NCI-H82 treated with DMSO at 0.1 percent for 48 hours (cell line): ENCODE measurements around the gene FAF1.

ENCODE experiments used
- DNase-seq: peaks from one replicate; lab custom pipeline; 2025; ENCODE audit not compliant: unreplicated experiment; lab: John Stamatoyannopoulos, UW

The FAF1 gene

DNA sequence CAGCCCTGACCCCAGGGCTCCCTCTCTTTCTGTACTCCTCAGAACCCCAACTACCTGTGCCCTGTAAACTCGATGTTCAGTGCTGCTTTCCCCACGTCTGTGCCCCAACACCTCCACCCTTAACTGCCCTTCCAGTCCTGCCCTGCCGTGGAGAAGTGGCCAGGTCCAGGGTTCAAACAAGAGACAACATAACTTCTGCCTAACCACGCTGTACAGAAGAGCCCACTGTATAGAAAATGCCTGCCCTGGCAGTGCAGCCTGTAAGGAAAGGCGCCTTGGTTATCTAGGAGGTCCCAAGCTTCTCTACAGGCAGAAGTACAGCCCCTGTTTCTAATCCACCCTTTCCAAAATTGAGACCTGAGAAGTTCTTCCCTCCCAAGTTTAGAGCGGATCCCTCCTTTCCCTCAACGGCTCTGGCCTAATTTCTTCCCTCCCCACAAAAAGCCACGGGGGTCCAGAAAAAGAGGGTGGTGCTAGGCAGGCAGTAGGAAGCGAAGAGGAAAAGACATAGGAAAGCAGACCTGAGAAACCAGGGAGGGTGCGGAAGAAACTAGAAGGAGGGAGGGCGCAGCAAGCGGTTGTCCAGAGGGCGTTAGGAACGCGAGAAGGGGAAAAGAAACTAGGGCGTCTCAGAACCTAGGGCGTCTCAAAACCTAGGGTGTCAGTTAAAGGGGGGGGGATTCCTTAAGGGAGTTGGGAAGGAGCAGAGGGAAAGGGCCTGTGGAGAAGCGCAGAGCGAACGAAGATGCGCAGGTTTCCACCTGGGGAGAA lies 540.0 kb downstream of the FAF1 start:
- DNase-seq, result no peak

DNA sequence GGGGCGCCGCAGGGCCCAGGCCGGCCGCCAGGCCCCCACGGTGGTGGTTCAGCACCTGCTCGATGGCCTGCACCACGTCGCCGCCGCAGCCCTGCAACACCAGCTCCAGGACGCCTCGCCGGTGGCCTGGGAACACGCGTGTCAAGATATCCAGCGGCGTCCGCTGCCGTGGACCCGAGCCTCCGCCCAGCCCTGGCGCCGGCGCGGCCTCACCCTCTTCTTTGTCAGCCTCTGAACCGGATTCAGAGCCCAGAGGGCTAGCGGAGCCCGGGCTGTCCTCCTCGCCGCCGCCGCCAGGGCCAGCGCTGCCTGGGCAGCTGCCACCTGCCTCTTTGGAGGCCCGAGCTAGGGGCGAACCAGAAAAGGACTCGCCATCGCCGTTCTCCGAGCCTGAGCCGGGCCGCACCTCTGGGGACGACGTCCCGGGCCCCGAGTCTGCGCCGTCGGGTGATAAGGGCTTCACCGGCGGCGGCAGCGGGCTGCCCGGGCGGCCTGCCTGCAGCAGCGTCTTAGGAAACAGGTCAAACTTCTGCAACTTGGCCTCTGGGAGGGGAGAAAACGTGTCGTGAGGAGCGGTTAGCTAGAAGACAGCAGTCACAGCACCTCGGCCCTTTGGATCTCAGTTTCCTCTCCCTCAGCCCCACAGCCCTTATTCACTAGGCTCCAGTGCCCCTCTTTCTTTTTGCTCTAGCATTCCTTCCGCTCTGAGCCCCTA lies 540.7 kb downstream of the FAF1 start:
- no peak for DNase-seq

DNA sequence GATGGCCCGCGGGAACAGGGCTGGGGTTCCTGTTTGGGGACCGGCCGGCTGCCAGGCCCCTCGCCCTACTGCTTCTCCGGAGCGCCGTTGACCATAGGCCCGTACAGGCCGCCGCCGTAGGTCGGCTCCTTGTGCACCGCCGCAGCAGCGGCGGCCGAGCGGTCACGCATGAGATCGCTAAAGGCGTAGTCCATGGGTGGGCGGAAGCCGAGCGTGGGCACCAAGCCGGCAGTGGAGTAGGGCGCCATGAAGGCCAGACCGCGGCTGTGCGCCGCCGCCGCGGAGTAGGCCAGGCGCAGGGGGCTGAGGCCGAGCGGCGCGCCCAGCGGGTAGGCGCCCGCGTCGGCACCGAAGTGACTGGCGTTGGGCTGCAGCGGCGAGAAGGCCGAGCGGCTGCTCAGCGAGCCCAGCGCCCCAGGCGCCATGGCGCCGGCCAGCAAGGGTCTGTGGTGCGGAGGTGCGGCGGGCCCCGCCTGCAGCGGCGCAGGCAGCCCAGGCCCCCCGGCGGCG lies 541.4 kb downstream of the FAF1 start:
- no peak for DNase-seq

DNA sequence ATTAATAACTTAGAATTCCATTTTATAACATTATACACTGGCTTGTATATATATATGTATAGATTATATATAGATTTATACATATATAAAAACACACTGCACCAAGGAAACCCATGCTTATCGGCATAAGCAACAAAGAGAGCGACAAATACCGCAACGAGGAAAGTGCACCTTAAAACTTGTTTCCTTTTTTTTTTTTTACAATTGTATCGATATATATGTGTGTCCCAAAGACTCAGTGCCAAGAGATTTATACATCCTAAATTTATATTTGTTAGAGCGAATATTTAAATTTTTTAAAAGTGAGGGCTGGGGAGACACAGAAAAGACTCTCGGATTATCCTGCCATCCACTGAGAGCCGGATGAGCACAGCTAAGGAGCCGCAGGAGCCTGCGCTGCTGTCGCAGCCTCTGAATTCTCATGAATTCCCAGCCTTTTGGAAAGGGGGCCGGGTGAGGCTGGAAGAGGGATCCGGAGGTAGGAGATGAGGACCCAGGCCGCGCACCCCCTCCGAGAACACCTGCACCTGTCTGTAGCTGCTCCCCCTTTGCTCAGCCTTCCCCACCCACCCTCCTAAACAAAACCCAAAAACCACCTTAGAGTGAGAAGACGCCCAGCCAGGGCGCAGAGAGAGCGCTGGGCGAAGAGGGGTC lies 542.0 kb downstream of the FAF1 start:
- DNase-seq, result no peak

DNA sequence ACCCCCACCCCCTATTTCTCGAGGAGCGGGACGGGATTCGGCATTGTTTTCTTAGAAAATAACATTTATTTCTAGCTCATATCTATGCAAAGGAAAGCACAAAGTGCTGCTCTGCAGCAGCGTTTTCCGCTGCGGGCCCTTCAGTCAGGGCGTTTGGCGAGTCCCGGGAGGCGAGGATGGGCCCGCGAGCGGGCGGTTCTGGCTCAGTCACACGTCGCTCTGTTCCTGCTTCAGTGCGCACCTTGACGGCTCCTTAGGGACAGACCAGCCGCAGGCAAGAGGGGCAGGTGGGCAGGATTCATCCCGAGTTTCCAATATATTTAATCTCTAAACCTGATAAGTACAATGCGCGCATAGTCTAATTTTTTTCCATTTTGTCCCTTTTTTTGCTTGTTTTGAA lies 542.6 kb downstream of the FAF1 start:
- no peak for DNase-seq

DNA sequence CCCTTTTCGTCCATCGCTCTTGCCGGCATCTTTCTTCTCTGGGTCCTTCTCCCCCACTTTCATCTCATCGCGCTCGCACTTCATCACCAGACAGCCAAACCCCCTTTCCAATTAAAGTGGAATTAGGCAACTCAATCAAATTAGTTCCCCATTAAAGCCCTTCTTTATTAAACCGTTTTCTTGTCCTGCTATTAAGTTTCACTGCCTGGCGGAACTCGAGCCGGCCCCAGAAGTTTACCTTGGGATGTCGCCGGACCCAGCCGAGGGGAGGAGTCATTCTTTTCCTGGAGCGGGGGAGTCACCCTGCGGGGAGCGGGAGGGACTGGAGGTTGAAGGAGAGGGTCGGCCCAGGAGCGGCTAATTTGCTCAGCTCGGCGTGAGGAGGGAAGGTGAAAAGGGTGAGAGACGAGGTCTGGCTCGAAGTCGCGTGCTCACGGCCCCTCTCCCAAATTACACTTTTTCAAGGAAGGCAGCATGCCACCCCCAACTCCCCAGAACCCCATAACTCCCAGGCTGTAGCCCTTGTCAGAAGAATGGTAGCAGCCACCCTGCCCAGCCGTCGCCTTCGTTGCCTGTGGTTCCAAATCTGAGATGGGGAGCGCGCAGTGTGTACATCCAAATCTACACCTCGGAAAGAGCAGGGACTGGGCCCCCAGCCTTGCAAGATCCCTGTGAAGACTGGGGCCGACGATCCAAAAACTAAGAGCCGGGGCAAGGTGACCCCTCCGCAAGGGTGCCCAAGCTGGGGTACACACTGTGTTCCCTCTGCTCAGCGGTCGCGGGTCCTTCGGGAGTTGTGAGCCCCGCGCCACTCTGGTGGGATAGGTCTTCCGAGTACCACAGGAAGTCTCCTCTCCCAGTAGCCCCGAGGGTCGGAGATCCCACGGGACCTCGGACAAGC lies 543.3 kb downstream of the FAF1 start:
- no peak for DNase-seq

DNA sequence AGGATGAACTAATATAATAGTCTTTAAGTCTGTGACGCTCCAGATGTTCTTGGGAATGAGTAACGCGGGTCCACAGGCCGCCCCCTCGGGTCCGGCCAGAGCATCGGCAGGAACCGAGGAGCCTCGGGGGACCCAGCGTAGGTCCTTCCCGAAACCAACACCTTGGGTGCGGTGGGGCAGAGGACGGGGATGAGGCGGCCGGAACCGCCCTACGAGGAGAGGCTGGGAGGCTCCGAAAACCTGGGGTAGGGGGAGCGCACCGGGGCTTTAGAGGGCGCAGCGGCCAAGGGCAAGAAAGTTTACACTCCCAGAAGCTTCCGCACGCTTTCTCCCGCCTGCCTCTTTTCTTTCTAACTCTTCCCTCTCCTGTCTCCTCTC lies 543.9 kb downstream of the FAF1 start:
- no peak for DNase-seq

DNA sequence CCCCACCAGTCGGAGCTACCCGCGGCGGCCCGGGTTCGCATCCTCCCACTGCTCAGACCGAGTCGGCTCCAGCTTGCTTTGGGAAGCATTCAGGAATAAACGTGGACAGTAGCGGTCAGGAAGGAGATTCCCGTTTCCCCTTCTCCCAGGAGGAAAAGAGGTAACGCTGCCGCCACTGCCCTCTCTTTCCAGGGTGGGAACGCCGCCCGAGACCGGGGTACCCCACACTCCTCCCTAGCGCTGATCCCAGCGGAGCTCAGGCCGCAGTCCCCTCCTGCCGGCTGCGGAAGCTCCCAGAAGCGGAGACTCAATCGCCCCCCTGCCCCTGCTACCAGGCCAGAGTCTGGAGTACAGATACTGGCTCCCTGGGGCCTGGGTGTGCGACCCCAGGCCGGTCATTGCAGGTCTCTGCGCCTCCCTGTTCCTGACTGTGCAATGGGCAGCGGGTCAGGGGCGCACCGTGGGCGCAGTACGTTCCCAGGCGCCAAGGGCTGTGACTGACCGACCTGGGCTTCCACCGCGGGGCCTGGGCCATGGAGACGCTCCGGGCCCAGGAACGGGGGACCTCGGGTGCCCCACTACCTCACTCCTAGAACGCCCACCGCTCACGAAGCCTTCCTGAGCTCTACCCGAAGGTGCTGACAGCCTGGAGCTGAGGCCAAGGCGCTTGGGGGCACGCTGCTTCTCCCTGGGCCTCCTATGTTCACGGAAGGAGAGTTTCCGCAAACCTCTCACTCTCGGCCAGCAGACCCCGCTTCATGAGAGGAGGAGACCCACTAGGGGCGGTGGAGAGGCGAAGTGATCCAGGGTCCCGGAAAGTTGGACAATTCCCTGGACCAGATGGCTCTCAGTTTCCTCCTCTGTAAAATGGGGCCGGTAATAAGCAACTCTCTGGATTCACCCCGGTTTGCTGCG lies 544.6 kb downstream of the FAF1 start:
- DNase-seq, result no peak

DNA sequence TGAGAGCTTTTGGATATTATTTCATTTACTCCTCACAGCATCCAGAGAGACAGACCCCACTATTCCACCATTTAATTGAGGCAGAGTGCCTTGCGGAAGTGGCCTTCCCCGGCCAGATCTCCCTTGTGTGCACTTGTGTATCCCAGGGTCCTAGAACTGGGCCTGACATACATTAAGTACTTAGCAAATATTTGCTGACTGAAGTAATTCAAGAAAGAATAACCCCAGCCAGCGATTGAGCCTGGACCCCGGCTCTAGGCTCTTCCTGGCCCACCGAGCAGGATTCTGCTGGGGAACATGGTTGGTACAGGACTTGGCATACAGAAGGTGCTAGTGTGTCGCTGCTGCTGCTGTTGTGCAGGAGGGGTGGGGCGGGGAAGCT lies 545.2 kb downstream of the FAF1 start:
- DNase-seq, result no peak

DNA sequence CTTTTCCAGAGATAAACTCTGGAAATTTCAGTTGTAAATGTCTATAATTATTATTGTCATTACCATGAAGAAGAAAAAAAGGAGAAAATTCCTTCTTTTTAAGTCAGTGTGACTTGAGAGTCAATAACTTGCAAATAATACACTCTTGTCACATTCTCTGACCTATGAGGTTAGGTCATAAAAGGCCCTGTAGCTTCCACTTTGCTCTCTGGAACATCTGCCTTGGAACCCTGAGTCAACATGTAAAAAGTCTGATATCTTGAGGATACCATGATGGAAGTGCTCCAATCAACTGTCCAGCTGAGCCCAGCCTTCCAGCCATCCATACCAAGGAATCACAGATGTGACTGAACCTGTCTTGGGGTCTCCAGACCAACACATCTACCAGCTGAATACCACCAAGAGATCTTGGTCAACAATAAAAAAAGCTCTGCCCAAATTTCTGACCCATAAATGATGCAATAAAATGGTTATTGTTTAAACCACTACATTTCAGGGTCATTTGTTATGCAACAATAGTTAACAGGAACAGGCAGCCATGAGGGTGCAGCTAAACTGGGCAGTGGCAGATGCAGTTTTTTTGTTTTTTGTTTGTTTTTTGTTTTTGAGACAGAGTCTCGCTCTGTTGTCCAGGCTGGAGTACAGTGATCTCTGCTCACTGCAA lies 547.1 kb downstream of the FAF1 start:
- DNase-seq, result no peak

DNA sequence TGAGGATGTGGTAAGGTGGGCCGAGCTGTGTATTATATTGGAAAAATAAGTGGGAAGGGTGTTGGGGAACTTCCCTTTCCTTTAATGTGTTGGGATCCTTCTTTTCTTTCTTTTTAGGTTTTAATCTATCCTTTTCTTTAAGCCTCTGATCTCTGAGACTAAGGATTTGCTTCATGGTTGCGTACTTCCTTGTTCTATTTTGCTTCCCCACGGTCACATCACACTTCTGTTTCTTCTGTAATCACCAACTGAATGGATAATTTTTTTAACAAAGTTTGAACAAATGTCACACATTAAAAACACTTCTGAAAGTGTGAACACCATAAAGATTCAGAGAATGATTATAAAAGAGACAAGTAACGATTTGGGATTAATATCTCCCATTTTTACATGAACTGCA lies 554.3 kb downstream of the FAF1 start:
- no peak for DNase-seq

DNA sequence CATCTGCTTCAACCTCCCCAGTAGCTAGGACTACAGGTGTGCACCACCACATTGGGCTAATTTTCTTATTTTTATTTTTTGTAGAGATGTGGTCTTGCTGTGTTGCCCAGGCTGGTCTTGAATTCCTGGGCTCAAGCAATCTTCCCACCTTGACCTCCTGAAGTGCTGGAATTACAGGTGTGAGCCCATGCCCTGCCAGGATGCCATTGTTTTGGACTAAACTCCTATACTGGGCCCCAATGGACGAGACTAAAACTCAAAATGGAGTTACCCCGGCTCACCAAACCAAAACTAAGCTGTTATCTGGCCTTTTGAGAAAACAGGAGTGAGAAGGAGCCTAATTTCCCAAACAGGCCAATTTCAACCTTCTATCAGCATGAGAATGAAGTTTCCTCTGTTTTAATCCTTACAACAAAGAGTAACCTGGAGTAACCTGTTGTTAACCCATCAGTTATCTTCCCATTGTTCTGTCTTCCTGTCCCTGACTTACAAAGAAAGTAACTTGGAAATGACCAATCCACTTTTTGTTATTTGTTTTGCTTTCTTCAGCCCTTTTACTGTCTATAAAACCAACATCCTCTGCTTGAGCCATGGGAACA lies 566.4 kb downstream of the FAF1 start:
- no peak for DNase-seq
